A549 (cell line): ENCODE measurements around the gene CASK.

Experiments used
- CHD4 ChIP-seq: fragments of 200-600 bp; sonication (generic); IDR thresholded peaks from 2 replicates; pipeline ENCODE4 v1.6.1; 2016; ENCODE audit warnings: antibody characterized with exemption, mild to moderate bottlenecking, borderline replicate concordance
- CTCF ChIP-seq: fragments of >200 bp; sonication (Bioruptor Twin); formaldehyde crosslinking; IDR thresholded peaks from 3 replicates; pipeline ENCODE4 v1.5.1; 2016
- EP300 ChIP-seq, 2 experiments: fragments of >200 bp; sonication (Bioruptor Twin); formaldehyde crosslinking; IDR thresholded peaks; 2 replicates in 1 of 2; 3 replicates in 1 of 2; pipeline ENCODE4 v1.6.1; 2016 to 2017
- MYC ChIP-seq: IDR thresholded peaks from 2 replicates; pipeline ENCODE4 v1.6.1; 2012; ENCODE audit warnings: mild to moderate bottlenecking, inconsistent platforms, low read length, improper control_type of control experiment, borderline replicate concordance
- POLR2A ChIP-seq: IDR thresholded peaks from 2 replicates; pipeline ENCODE4 v1.6.1; 2012; ENCODE audit warnings: mild to moderate bottlenecking, low read length
- TF ChIP-seq, protein P1 (sequence below): fragments of 200-600 bp; sonication (generic); IDR thresholded peaks from 2 replicates; pipeline ENCODE4 v1.6.1; 2016; ENCODE audit warnings: antibody characterized with exemption, mild to moderate bottlenecking, moderate library complexity
- TF ChIP-seq, protein P2 (sequence below): IDR thresholded peaks from 2 replicates; pipeline ENCODE4 v1.6.1; 2012

DNA sequence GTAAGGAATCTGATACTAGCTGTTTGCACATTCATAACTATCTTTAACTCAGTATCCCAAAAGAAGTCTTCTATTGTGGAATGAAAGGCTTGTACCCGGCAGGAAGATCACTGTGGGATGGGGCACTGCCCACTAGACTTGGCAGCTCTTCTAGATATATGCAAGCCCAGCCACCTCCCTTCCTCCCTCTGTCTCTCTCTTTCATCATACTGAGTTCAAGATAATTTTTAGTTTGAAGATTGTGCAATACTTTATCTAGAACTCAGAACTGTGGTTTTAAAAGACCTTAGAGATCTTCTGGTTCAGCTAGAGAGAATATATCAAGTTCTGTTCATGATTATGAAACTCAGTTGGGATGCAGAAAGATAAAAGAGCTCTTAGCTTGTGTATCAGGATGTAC, 257.1 kb downstream of the CASK start:
- TF ChIP-seq CTCF (no peak), POLR2A (no peak), EP300 (IDR thresholded peaks at IDR 0.05) (no peak), CHD4 (no peak), MYC (no peak)
- TF ChIP-seq, protein P1, sequence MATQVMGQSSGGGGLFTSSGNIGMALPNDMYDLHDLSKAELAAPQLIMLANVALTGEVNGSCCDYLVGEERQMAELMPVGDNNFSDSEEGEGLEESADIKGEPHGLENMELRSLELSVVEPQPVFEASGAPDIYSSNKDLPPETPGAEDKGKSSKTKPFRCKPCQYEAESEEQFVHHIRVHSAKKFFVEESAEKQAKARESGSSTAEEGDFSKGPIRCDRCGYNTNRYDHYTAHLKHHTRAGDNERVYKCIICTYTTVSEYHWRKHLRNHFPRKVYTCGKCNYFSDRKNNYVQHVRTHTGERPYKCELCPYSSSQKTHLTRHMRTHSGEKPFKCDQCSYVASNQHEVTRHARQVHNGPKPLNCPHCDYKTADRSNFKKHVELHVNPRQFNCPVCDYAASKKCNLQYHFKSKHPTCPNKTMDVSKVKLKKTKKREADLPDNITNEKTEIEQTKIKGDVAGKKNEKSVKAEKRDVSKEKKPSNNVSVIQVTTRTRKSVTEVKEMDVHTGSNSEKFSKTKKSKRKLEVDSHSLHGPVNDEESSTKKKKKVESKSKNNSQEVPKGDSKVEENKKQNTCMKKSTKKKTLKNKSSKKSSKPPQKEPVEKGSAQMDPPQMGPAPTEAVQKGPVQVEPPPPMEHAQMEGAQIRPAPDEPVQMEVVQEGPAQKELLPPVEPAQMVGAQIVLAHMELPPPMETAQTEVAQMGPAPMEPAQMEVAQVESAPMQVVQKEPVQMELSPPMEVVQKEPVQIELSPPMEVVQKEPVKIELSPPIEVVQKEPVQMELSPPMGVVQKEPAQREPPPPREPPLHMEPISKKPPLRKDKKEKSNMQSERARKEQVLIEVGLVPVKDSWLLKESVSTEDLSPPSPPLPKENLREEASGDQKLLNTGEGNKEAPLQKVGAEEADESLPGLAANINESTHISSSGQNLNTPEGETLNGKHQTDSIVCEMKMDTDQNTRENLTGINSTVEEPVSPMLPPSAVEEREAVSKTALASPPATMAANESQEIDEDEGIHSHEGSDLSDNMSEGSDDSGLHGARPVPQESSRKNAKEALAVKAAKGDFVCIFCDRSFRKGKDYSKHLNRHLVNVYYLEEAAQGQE = no peak
- TF ChIP-seq, protein P2, sequence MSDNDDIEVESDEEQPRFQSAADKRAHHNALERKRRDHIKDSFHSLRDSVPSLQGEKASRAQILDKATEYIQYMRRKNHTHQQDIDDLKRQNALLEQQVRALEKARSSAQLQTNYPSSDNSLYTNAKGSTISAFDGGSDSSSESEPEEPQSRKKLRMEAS = no peak
